NB4 (cell line): ENCODE results near the gene TENM4.

ENCODE experiments used
- POLR2A ChIP-seq: IDR thresholded peaks from 2 replicates; pipeline ENCODE4 v1.6.1; 2011; ENCODE audit warnings: mild to moderate bottlenecking; ENCODE audit not compliant: insufficient read length; ENCODE audit errors: extremely low read depth
- TF ChIP-seq, protein P1 (sequence below): IDR thresholded peaks from one replicate; pipeline ENCODE4 v1.5.1; 2012; ENCODE audit warnings: low read depth, low read length

GRCh38 chr11:78845496-78845895, 595.3 kb downstream of the TENM4 start:
- TF ChIP-seq, protein P1, sequence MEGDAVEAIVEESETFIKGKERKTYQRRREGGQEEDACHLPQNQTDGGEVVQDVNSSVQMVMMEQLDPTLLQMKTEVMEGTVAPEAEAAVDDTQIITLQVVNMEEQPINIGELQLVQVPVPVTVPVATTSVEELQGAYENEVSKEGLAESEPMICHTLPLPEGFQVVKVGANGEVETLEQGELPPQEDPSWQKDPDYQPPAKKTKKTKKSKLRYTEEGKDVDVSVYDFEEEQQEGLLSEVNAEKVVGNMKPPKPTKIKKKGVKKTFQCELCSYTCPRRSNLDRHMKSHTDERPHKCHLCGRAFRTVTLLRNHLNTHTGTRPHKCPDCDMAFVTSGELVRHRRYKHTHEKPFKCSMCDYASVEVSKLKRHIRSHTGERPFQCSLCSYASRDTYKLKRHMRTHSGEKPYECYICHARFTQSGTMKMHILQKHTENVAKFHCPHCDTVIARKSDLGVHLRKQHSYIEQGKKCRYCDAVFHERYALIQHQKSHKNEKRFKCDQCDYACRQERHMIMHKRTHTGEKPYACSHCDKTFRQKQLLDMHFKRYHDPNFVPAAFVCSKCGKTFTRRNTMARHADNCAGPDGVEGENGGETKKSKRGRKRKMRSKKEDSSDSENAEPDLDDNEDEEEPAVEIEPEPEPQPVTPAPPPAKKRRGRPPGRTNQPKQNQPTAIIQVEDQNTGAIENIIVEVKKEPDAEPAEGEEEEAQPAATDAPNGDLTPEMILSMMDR: no peak
- TF ChIP-seq POLR2A: no peak
